ENCODE results near the gene SH3GLB2. TPM values are rescaled to one million over a fixed set of nuclear protein-coding genes. Genes with fewer than 3 reads are reported as not detected.
"Not testable (repeated sequence)": the region's sequence is repeated elsewhere in the genome, so short reads cannot be mapped to it uniquely, and the experiment has no call there.

The SH3GLB2 gene
- total RNA-seq, 3 donors from 2014 or later, result 59.2 to 227 (median 150) TPM

GRCh38 chr9:128972956-128973355 lies 55.2 kb downstream of the SH3GLB2 start:
- TF ChIP-seq CTCF (IDR thresholded peaks at IDR 0.05) (no peak), POLR2A (IDR thresholded peaks at IDR 0.05) (no peak), POLR2AphosphoS5 (IDR thresholded peaks at IDR 0.05) (no peak)
- DNase-seq (ENCODE audit: low spot score in 2 of 2), result no peak
- no peaks in the 10 kb centered on the region for H3K9me3 ChIP-seq
- intact Hi-C loops (cut with DNase I; ENCODE audit: low total_unique reads), result loop anchor here (10.0 kb wide), 1 partner anchor 1528 kb away; no protein-coding TSS in a partner anchor
- no peak overlapping the region for H3K27ac ChIP-seq
- H3K36me3 ChIP-seq, result no peaks in the 10 kb centered on the region
- no peak overlapping the region for H3K4me3 ChIP-seq
- H3K4me1 ChIP-seq, result no peaks in the 10 kb centered on the region
- H3K27me3 ChIP-seq, result no peaks in the 10 kb centered on the region

GRCh38 chr9:128969491-128969890 lies 58.6 kb downstream of the SH3GLB2 start:
- Histone ChIP-seq H3K27me3 (no peaks in the 10 kb centered on the region), H3K4me3 (no peak overlapping the region), H3K9me3 (no peaks in the 10 kb centered on the region), H3K27ac (no peak overlapping the region), H3K36me3 (no peaks in the 10 kb centered on the region), H3K4me1 (no peaks in the 10 kb centered on the region)
- intact Hi-C loops (cut with DNase I; ENCODE audit: low total_unique reads), result no loop called here
- TF ChIP-seq CTCF (IDR thresholded peaks at IDR 0.05), result no peak
- TF ChIP-seq POLR2AphosphoS5 (IDR thresholded peaks at IDR 0.05), result no peak
- TF ChIP-seq POLR2A (IDR thresholded peaks at IDR 0.05), result no peak
- DNase-seq (ENCODE audit: low spot score in 2 of 2), result no peak

GRCh38 chr9:128961403-128961802 lies 66.7 kb downstream of the SH3GLB2 start:
- H3K9me3 ChIP-seq; H3K4me3 ChIP-seq; H3K27ac ChIP-seq; H3K27me3 ChIP-seq; H3K36me3 ChIP-seq; intact Hi-C loops (cut with DNase I; ENCODE audit: low total_unique reads); DNase-seq (ENCODE audit: low spot score in 2 of 2); H3K4me1 ChIP-seq: not testable (repeated sequence)

Other genes with a start within 250 kb of the SH3GLB2 start
- gene TBC1D13, start 241.1 kb downstream of the SH3GLB2 start, total RNA-seq, result 10 to 100 TPM; 14.4 to 20.0 (median 16.2) TPM
- 10 to 100 TPM; 25.6 to 39.7 (median 25.8) TPM for gene ENDOG, start 209.8 kb downstream of the SH3GLB2 start, total RNA-seq
- 10 to 100 TPM; 23.0 to 40.0 (median 31.5) TPM for gene SPOUT1, start 198.5 kb downstream of the SH3GLB2 start, total RNA-seq
- gene KYAT1, start 146.4 kb downstream of the SH3GLB2 start, total RNA-seq, result 1 to 10 TPM; 3.0 to 7.6 (median 7.2) TPM
- gene LRRC8A, start 146.2 kb downstream of the SH3GLB2 start, total RNA-seq, result 10 to 100 TPM; 26.1 to 52.7 (median 40.6) TPM
- 10 to 100 TPM; 24.3 to 67.0 (median 44.8) TPM for gene PHYHD1, start 107.3 kb downstream of the SH3GLB2 start, total RNA-seq
- 10 to 100 TPM; 11.1 to 16.2 (median 14.3) TPM for gene DOLK, start 80.7 kb downstream of the SH3GLB2 start, total RNA-seq
- gene NUP188, start 80.6 kb downstream of the SH3GLB2 start, total RNA-seq, result 10 to 100 TPM; 32.3 to 49.5 (median 36.0) TPM
- gene MIGA2, start 8.3 kb upstream of the SH3GLB2 start, total RNA-seq, result 10 to 100 TPM; 25.3 to 28.8 (median 27.9) TPM
- gene DOLPP1, start 52.8 kb upstream of the SH3GLB2 start, total RNA-seq, result 1 to 10 TPM; 5.6 to 9.2 (median 8.6) TPM
- 10 to 100 TPM; 18.7 to 74.7 (median 35.7) TPM for gene CRAT, start 82.5 kb upstream of the SH3GLB2 start, total RNA-seq
- 10 to 100 TPM; 34.2 to 83.4 (median 71.1) TPM for gene PTPA, start 83.1 kb upstream of the SH3GLB2 start, total RNA-seq
- 10 to 100 TPM in 2 of 3 donors, 1 to 10 TPM in 1; 4.3 to 18.4 (median 18.1) TPM for gene IER5L, start 149.9 kb upstream of the SH3GLB2 start, total RNA-seq